Measurements from ENCODE around the gene ZCCHC14.

Gene ZCCHC14

GRCh38 chr16:87418644-87419043, 74.2 kb downstream of the ZCCHC14 start:
- no peak for DNase-seq (ENCODE audit: low read depth)
- H3K4me3 ChIP-seq (ENCODE audit: low read length) = no peak overlapping the region
- no peak for TF ChIP-seq CTCF (conservative IDR thresholded peaks at IDR 0.05; ENCODE audit: low read length)

- no peak overlapping the region for H3K4me3 ChIP-seq (ENCODE audit: low read length)
- TF ChIP-seq CTCF (conservative IDR thresholded peaks at IDR 0.05; ENCODE audit: low read length) = no peak
- DNase-seq (ENCODE audit: low read depth) = no peak
These were observed 74.6 kb downstream of the ZCCHC14 start for GRCh38 chr16:87418216-87418615.

- no peak for TF ChIP-seq CTCF (conservative IDR thresholded peaks at IDR 0.05; ENCODE audit: low read length)
- H3K4me3 ChIP-seq (ENCODE audit: low read length) = no peak overlapping the region
- DNase-seq (ENCODE audit: low read depth) = no peak
These were observed 75.3 kb downstream of the ZCCHC14 start for GRCh38 chr16:87417528-87417910.

GRCh38 chr16:87416826-87417527, 75.8 kb downstream of the ZCCHC14 start:
- no peak overlapping the region for H3K4me3 ChIP-seq (ENCODE audit: low read length)
- DNase-seq (ENCODE audit: low read depth) = peak; percentile 71
- peak; percentile 86 for TF ChIP-seq CTCF (conservative IDR thresholded peaks at IDR 0.05; ENCODE audit: low read length)

- no peak for DNase-seq (ENCODE audit: low read depth)
- no peak for TF ChIP-seq CTCF (conservative IDR thresholded peaks at IDR 0.05; ENCODE audit: low read length)
- no peak overlapping the region for H3K4me3 ChIP-seq (ENCODE audit: low read length)
These were observed 77.4 kb downstream of the ZCCHC14 start for GRCh38 chr16:87415441-87415840.

- no peak overlapping the region for H3K4me3 ChIP-seq (ENCODE audit: low read length)
- DNase-seq (ENCODE audit: low read depth) = no peak
- TF ChIP-seq CTCF (conservative IDR thresholded peaks at IDR 0.05; ENCODE audit: low read length) = no peak
These were observed 78.6 kb downstream of the ZCCHC14 start for GRCh38 chr16:87414251-87414680.

GRCh38 chr16:87412996-87413421, 79.8 kb downstream of the ZCCHC14 start:
- no peak for DNase-seq (ENCODE audit: low read depth)
- H3K4me3 ChIP-seq (ENCODE audit: low read length) = no peak overlapping the region
- TF ChIP-seq CTCF (conservative IDR thresholded peaks at IDR 0.05; ENCODE audit: low read length) = no peak

Measured in AG10803 (cell line).